HG02938 (cell line): ENCODE data around the gene MAP6.

ENCODE experiments used
- ATAC-seq: cut with Tn5 transposase; IDR thresholded peaks from one replicate; pipeline ENCODE4 v1.9.1; 2021; ENCODE audit warnings: mild to moderate bottlenecking, moderate library complexity; ENCODE audit not compliant: unreplicated experiment

The MAP6 gene

GRCh38 chr11:75571625-75572024 is 97.2 kb downstream of the MAP6 start:
- no peak for ATAC-seq

GRCh38 chr11:75570559-75571139 is 98.2 kb downstream of the MAP6 start:
- ATAC-seq: no peak

GRCh38 chr11:75568616-75569219 is 100.1 kb downstream of the MAP6 start:
- ATAC-seq: no peak

DNA sequence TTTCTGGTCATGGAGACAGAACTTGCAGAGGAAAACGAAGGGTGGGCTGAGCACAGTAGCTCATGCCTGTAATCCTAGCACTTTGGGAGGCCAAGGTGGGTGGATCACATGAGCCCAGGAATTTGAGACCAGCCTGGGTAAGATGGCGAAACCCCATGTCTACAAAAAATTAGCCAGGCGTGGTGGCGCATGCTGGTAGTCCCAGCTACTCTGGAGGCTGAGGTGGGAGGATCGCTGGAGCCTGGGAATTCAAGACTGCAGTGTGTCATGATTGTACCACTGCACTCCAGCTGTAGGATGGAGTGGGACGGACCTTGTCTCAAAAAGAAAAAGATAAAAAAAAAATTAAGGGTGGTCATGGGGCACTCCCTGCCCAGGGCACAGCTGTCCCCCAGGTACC is 100.9 kb downstream of the MAP6 start:
- no peak for ATAC-seq

GRCh38 chr11:75566763-75567279 is 102.0 kb downstream of the MAP6 start:
- no peak for ATAC-seq

DNA sequence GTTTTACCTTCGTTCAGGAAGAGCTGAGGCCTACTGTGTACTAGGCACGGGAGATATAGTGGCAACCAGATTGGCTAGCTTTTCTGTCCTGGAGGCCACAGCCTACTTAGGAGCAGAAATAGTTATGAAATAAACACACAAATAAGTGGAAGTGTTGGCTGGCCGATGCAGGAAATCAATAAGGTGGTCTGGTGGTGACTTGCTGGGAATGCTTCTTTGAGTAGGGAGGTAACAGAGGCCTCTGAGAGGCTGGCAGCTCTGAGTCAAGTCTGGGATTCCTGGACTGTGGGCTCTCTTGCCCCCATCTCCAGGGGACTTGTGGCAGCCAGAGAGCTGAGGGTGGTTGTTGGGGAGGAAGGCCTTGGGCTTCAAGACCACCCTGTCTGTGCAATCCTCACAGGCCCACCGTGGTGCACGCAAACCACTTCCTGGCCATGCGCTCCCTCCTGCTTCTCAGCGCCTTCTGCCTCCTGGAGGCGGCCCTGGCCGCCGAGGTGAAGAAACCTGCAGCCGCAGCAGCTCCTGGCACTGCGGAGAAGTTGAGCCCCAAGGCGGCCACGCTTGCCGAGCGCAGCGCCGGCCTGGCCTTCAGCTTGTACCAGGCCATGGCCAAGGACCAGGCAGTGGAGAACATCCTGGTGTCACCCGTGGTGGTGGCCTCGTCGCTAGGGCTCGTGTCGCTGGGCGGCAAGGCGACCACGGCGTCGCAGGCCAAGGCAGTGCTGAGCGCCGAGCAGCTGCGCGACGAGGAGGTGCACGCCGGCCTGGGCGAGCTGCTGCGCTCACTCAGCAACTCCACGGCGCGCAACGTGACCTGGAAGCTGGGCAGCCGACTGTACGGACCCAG is 102.7 kb downstream of the MAP6 start:
- ATAC-seq: no peak

DNA sequence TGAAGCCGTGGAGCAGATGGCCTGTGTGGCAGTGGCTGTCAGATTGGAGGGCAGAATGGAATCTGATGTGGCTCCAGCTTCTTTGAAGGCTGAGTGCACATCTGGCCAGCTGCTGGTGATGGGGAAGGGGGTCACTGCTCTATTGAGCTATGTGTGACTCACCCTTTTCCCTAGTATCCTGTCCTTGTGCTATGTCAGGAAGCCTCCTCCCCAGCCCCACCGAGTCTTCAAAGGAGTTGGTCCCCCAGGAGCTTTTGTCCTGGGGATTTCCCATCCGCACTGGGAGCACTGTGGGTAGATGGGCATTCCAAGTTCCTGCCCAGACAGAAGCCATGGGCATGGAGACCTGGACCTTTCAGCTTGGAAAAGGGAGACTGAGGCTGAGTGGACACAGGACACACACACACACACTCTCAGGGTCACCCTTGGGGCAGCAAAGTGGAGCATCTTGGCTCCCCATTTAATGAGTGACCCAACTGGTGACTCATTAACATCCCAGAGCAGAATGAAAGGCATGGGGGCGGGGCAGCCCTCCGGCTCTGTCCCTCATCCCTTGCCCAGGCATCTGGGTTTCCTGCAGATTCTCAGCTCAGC is 103.5 kb downstream of the MAP6 start:
- no peak for ATAC-seq

DNA sequence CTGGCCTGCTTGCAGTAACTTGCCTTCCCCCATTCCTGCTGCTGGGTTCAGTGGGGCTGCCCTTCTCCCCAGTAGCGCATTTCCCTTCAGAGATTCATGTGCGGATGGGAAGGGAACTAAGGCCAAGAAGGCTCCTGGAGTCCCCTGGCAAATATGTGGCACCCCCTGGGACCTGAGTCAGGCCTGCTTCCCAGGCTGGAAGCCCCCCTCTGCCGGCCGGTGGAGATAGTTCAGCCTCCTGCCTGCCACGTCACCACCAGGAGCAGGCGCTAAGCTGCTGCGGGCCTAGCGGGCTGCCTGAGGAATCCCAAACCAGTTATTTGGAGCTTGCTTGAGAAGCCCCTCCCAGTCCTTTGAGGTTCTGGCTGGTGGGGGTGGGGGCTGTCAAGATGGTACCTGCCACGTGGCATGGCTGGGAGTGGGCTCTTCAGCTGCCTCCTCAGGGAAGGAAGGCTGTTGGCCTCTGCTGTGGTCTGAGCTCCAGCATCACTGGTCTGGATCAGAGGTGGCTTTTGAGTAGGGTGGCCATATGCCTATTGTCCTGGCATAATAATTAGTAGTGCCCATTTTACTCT is 104.8 kb downstream of the MAP6 start:
- ATAC-seq: no peak

GRCh38 chr11:75563501-75563977 is 105.3 kb downstream of the MAP6 start:
- ATAC-seq: no peak

DNA sequence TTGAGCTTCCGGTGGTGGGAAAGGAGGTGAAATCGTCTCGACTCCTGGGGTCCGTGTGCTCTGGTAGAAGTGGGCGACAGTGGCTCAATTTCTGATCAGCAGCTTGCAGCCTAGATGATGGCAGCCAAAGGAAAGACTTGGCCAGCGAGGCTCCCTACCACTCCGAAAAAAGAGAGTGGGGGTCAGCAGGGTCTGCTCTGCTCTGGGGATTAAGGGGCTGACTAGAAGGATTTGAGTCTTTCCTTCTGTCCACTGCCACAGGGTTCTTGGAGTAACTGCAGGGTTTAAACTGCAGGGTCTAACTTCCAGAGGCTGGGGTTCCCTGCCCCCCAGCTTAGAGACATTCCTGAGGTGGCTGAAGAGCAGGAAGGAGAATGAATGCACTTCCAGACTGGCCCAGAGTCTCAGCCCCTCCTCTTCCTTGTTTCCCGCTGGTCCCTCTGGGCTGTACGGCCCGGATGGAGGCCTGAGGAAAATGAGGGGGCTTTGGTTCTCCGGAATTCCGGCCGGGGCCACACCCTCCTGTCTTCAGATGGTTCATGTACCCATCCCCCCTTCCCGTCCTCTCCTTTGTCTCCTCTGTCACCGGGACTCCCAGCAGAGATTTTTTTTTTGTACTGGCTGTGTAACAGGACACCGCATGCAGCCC is 105.9 kb downstream of the MAP6 start:
- no peak for ATAC-seq

DNA sequence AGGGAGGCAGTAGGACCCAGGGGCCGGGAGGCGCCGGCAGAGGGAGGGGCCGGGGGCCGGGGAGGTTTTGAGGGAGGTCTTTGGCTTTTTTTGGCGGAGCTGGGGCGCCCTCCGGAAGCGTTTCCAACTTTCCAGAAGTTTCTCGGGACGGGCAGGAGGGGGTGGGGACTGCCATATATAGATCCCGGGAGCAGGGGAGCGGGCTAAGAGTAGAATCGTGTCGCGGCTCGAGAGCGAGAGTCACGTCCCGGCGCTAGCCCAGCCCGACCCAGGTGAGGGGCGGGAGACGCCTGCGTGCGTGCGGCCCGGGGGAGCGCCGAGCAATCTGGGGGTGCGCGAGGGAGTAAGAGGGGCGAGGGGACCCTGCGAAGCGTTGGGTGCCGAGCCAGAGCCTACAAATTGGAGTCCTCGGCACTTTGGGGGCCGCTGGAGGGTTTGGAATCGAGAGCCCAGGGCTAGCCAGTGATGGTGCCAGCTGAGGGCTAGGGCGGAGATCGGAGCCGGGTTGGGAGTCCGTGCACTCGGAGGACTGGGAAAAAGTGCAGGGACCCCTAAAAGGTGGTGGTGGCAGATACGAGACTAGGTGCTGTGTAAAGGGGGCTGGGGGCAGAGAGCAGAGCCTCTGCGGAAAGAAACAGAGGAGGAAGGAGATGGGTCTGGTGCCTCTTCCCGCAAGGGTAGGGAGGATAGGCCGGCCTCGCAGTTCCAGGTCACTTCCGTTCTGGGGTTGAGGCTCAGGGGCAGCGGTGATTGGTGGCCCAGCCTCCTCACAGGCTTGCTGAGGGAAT is 106.6 kb downstream of the MAP6 start, which contains the start of gene SERPINH1:
Gene SERPINH1, plus strand, starts transcription at position 206 of the 788 bp plus-strand sequence. CDS start 4,097 bp downstream, outside the sequence.
- ATAC-seq: peak; percentile 71

DNA sequence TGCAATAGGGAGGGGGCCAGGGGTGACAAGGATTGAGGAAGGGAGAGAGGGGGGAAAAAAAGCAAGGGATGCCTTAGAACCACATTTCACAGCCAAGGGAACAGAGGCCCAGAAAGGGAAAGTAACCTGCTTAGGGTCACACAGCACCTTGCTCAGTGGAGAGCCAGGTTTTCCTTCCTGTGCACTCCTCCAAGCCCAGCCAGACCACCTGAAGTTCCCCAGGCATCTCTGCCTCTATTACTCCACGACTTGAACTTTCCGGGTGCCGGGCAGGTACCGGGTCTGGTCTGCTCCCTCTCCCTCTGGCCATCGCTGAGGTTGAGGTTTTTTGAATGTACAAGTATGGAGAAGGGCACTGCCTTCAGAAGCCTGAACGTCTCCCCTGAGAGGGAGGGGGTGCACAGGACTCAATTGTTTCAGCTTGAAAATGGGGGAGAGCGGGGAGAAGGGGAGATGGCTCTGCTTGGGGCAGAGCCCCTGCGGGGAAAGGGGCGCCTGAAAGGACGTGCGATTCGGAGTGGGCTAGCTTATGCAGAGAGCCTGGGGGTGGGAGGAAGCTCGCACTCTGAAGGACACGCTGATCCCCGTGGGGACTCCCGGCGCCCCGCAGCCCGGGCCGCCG is 107.3 kb downstream of the MAP6 start:
- ATAC-seq: peak; percentile 2

DNA sequence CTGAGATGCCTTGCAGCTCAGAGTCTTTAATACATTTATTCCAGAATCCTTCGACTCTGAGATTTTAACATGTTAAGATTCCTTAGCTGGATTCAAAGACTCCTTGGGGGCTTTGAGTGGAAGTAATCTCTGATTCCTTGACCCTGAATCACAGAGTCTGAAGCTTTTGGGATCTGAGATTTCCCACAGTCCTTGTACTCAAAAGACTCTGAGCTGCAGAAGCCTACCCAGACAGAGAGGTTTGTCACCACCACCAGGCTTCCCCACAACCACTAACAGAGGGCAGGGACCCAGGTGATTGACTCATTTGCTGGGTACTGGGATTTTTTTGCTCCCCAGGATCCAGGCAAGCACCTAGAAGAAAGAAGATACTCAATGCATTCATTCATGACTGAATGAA is 108.2 kb downstream of the MAP6 start:
- no peak for ATAC-seq

GRCh38 chr11:75558939-75559843 is 109.6 kb downstream of the MAP6 start:
- no peak for ATAC-seq

DNA sequence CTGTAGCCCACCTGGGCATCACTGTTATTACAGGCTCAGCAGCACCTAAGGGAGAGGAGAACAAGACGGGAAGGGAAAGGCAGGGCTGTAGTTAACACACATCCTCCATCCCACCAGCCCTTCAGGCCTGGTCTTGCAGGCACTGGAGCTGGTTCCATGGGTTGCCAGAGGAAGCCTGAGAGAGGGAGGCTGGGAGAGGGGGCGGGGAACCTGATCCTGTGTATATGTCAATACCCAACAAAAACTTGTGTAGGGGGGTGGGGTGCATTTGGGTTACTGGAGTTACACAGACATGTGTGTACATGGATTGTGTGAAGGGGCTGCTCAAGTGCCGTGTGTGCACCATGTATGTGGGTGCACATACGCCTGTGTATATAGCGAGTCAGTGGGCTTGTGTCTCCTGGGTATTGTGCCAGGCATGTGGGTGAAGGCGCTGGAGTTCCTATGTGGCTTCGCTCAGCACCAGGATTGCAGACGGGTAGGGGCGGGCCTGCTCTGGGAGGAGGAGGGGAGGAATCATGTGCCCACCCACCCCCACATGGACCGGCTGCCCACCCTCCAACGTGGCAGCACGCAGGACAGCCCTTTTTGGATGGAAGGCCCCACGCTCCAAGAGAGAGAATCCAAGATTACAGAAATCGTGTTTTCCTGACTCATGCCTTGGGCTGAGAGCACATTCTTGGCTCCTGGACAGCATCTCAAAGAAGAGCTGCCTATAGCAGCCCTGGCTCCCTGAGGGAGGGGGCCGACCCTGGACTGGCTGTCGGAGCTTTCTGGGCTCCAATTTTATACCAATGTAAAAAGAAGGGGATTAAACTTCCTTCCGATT is 111.0 kb downstream of the MAP6 start:
- ATAC-seq: no peak

GRCh38 chr11:75556275-75556674 is 112.6 kb downstream of the MAP6 start:
- ATAC-seq: no peak
